Uterus (tissue), 2 donors: ENCODE data around the gene CCDC81.

Experiments
- CTCF ChIP-seq, 4 experiments: fragments of 200-600 bp in 2 of 4; fragments of 450-650 bp in 2 of 4; sonication (generic) in 2 of 4; IDR thresholded peaks; one replicate each; pipeline ENCODE4 v1.5.1; 2016 to 2019; ENCODE audit warnings: antibody characterized with exemption in 4 of 4, mild to moderate bottlenecking in 2 of 4, moderate library complexity in 1 of 4
- POLR2A ChIP-seq, 2 donors: fragments of 450-650 bp; IDR thresholded peaks; one replicate each; pipeline ENCODE4 v1.6.1; 2016; ENCODE audit warnings: antibody characterized with exemption in 2 of 2, mild to moderate bottlenecking in 1 of 2, moderate library complexity in 1 of 2

GRCh38 chr11:86442420-86442819 lies 67.7 kb downstream of the CCDC81 start:
- no peak for TF ChIP-seq CTCF (IDR thresholded peaks at IDR 0.05)
- TF ChIP-seq POLR2A (IDR thresholded peaks at IDR 0.05) = no peak
